Endothelial cell of hepatic sinusoid (primary cell): ENCODE results near the gene SLC5A9.
"Not testable (repeated sequence)": the region's sequence is repeated elsewhere in the genome, so short reads cannot be mapped to it uniquely, and the experiment has no call there.

Experiments used
- in situ Hi-C: cut with HindIII; loops from 2 replicates; pipeline ENCODE4 v1.10.0; 2017; ENCODE audit warnings: low sequenced_read_pairs

SLC5A9 gene

GRCh38 chr1:48236716-48237470, 14.4 kb downstream of the SLC5A9 start:
- in situ Hi-C loops, result loop anchor here (5.0 kb wide), 1 partner anchor 35 kb away; no protein-coding TSS in a partner anchor

- in situ Hi-C loops, result no loop called here
Observed at GRCh38 chr1:48242141-48242736, 19.7 kb downstream of the SLC5A9 start.

GRCh38 chr1:48245106-48245505, 22.6 kb downstream of the SLC5A9 start:
- in situ Hi-C loops, result no loop called here

- in situ Hi-C loops, result no loop called here
Observed at GRCh38 chr1:48246727-48247126, 24.2 kb downstream of the SLC5A9 start.

GRCh38 chr1:48248356-48248755, 25.8 kb downstream of the SLC5A9 start:
- in situ Hi-C loops, result no loop called here

GRCh38 chr1:48249868-48250267, 27.4 kb downstream of the SLC5A9 start:
- in situ Hi-C loops, result no loop called here

GRCh38 chr1:48250572-48250971, 28.1 kb downstream of the SLC5A9 start:
- in situ Hi-C loops, result no loop called here

- in situ Hi-C loops, result no loop called here
Observed at GRCh38 chr1:48251323-48251722, 28.8 kb downstream of the SLC5A9 start.

- in situ Hi-C loops, result no loop called here
Observed at GRCh38 chr1:48251821-48252220, 29.3 kb downstream of the SLC5A9 start.

- in situ Hi-C loops, result no loop called here
Observed at GRCh38 chr1:48254254-48254653, 31.7 kb downstream of the SLC5A9 start.

GRCh38 chr1:48258106-48258505, 35.6 kb downstream of the SLC5A9 start:
- in situ Hi-C loops, result no loop called here

- in situ Hi-C loops, result no loop called here
Observed at GRCh38 chr1:48261881-48262400, 39.4 kb downstream of the SLC5A9 start.

- in situ Hi-C loops, result no loop called here
Observed at GRCh38 chr1:48263041-48263440, 40.5 kb downstream of the SLC5A9 start.

GRCh38 chr1:48266576-48266975, 44.1 kb downstream of the SLC5A9 start:
- in situ Hi-C loops, result no loop called here

- in situ Hi-C loops, result not testable (repeated sequence)
Observed at GRCh38 chr1:48277437-48277836, 54.9 kb downstream of the SLC5A9 start.

- in situ Hi-C loops, result not testable (repeated sequence)
Observed at GRCh38 chr1:48282329-48282728, 59.8 kb downstream of the SLC5A9 start.

GRCh38 chr1:48284696-48285420, 62.3 kb downstream of the SLC5A9 start:
- in situ Hi-C loops, result not testable (repeated sequence)

- in situ Hi-C loops, result no loop called here
Observed at GRCh38 chr1:48285525-48285924, 63.0 kb downstream of the SLC5A9 start.

GRCh38 chr1:48291421-48291820, 68.9 kb downstream of the SLC5A9 start:
- in situ Hi-C loops, result no loop called here

GRCh38 chr1:48292706-48293105, 70.2 kb downstream of the SLC5A9 start:
- in situ Hi-C loops, result no loop called here

GRCh38 chr1:48294094-48294493, 71.6 kb downstream of the SLC5A9 start:
- in situ Hi-C loops, result not testable (repeated sequence)

GRCh38 chr1:48294656-48295055, 72.1 kb downstream of the SLC5A9 start:
- in situ Hi-C loops, result no loop called here
